Mononuclear cell (primary cell): ENCODE measurements around the gene CNTN2. TPM values are rescaled to one million over a fixed set of nuclear protein-coding genes. Genes with fewer than 3 reads are reported as not detected.

ENCODE experiments used
- H3K27me3 ChIP-seq: 2 replicates; pipeline ENCODE4 v1.6.0; 2011; ENCODE audit warnings: low read length, control low read depth; ENCODE audit not compliant: insufficient read depth
- H3K4me1 ChIP-seq: 2 replicates; pipeline ENCODE4 v1.5.1; 2011; ENCODE audit warnings: mild to moderate bottlenecking, low read length, control low read depth; ENCODE audit not compliant: insufficient read depth
- H3K4me3 ChIP-seq: 2 replicates; pipeline ENCODE4 v1.5.1; 2011; ENCODE audit warnings: mild to moderate bottlenecking, low read length, moderate library complexity
- H3K9me3 ChIP-seq: 2 replicates; pipeline ENCODE4 v1.5.1; 2011; ENCODE audit warnings: low read depth, mild to moderate bottlenecking, control low read depth, low read length
- total RNA-seq: library from RNA; depleted of rRNA; stranded (reverse); fragments of >200 nt; gene quantifications from one replicate; pipeline ENCODE4 v1.2.3, GENCODE V29; 2012

Gene CNTN2
- total RNA-seq, 1 donor: 0.21 TPM

DNA sequence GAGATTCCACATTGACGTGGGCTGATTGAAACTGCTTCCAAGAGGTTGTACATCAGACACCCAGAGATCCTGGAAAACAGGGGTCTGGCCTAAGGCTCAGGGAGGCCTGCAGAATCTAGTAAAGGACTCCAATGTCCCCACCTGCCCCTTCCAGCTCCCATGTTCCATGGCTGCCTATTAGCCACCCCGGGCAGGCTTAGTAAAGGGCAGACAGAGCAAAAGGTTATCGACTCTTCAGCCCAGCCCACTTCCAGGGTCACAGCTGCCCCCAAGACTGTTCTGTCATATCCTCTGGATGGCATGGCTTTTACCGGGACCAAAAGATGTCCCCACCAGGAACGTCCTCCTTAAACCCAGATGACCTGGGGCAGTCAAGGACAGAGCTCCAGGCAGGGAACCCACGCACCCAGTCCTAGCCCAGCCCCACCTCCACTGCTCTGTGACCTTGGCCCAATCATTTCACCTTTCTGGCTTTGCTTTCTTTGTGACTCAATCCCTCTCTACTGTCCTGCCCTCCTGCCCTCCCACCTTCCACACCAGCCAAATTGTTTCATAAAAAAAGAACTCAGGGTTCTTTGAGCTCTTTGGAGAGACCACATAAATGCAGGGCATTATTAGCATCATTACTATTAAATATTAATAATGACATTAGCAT lies 4.8 kb upstream of the CNTN2 start:
- Histone ChIP-seq H3K9me3 (no peaks in the 10 kb centered on the region), H3K27me3 (peaks cover 13% of the 10 kb centered on the region), H3K4me3 (no peak overlapping the region), H3K4me1 (no peaks in the 10 kb centered on the region)

DNA sequence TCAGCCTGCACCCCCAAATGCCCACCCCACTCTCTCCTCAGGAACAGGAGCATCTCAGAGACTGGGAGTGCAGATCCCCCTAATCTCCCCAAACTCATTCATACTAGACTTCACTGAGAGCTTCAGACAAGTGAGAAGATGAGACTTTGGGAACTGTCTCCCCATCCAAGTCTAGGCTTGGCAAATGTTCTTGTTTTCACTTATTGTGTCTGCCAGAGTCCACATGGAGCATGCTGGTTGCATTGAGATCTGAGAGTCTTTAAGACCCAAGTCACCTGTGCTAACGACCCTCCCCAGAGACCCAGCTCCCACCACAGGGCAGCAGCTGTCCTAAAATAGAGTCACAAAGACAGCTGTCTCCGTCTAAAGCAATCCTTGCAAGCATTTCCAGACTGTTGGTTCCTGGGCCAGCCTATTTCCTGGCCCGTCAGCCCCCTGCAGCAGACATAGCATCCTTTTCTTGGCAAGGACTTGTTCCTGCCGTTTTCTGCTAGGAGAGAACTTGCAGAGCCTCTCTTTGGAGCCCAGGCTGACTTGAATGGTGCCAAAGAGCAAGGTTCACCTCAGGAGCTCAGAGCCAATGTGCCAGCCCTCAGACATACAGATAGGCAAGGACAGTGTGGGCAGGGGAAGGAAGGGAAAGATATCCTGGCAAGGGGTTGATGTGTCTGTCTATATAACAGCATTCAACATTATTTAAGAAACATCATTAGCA lies 1.9 kb upstream of the CNTN2 start:
- peaks cover 32% of the 10 kb centered on the region for H3K27me3 ChIP-seq
- H3K4me3 ChIP-seq: no peak overlapping the region
- H3K4me1 ChIP-seq: no peaks in the 10 kb centered on the region
- H3K9me3 ChIP-seq: no peaks in the 10 kb centered on the region

DNA sequence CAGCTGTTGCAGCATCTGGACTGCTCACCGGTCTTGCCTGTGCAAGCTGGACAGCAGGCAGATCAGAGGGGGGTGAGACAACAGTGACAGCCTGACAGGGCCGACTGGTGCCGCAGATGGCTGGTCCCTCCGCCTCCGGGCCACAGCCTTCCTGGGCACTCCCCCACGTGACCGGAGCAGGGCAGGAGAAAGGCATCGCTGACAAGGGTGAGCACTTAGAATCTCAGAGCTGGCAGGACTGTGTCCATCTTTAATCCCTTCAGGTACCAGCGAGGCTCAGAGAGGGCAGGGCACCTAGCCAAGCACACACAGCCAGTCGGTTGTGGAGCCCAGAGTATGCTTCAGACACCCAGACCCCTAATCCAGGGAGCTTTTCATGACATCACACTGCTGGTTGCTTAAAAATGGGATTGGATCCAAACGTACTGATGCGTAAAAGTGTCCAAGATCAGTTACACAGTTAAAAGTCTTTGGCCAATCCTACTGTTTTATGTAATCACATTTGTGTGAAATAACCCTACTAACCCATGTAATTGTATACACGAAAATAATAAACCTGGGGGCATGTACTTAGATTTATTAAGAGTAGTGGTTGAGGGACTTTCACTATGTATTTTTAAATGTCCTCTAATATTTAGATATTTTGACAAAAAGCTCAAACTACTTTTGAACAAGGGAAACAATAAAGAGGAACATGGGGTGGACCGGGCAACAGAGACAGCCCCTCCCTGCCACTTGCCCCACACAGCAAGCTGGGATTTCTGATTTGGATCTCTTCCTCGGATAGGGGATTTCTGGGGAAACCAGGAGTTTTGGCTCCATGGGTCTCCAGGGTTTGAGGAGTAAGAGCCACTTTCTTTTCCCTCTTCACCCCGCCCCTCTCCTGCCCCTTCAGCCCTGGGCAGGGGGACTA lies 758 bp upstream of the CNTN2 start:
- no peak overlapping the region for H3K4me3 ChIP-seq
- no peaks in the 10 kb centered on the region for H3K9me3 ChIP-seq
- H3K27me3 ChIP-seq: peaks cover 32% of the 10 kb centered on the region
- H3K4me1 ChIP-seq: no peaks in the 10 kb centered on the region

DNA sequence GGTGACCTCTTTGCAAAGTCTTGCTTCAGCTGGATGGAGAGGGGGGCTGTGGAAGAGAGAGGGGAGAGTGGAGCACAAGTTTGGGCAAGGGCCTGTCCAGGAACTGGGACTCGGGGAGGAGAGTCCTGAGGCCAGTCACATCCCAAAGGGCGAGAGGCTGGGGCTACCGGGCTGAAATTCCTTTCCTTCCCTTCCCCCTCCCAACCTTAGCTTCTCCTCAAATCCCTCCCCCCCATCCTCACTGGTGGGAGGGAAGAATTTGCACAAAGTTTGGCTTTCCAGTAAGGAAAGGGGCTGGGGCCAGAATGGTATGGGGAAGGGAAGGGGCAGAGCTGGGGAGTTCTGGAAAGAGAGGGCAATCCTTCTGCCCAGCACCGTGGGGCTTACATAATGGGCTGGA lies 854 bp downstream of the CNTN2 start:
- no peaks in the 10 kb centered on the region for H3K9me3 ChIP-seq
- no peaks in the 10 kb centered on the region for H3K4me1 ChIP-seq
- H3K27me3 ChIP-seq: peaks cover 32% of the 10 kb centered on the region
- no peak overlapping the region for H3K4me3 ChIP-seq

DNA sequence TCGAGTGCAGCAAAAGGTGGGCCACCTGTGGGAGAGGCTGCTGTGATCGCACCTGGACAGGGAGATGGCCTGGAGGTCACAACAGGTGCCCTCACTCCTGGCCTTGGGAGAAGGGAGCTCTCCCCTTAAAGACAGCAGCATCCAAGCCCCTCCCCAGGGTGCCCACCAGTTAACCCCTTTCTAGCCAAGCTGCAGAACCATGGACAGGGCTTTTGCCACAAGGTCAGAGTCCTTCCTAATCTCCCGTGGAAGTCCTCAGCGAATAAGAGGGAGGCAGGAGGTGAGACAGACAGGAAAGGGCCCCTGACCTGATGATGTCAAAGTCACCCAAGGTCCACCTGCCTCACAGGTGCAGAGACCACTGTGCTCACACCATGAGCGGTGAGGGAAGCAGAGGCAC lies 1.7 kb downstream of the CNTN2 start:
- no peaks in the 10 kb centered on the region for H3K9me3 ChIP-seq
- H3K4me3 ChIP-seq: no peak overlapping the region
- H3K4me1 ChIP-seq: no peaks in the 10 kb centered on the region
- peaks cover 32% of the 10 kb centered on the region for H3K27me3 ChIP-seq

DNA sequence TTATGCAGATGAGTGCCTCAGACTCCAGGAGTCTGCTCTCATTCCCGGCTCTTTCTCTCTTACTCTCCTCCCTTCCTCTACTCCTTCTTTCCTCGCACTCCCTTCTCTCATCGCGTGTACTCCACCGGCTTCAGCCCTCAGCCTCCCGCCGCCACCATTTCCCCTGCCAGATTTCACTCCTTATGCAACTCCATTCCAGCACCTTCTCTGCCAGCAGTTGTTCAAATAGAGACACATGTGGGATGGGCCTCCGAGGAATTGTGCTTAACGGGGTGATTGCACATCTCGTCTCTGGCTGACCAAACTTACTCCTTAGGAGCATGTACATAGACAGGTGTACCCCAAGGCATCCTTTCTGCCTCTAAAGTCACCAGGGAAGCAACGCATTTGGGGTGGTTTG lies 2.1 kb downstream of the CNTN2 start:
- H3K4me3 ChIP-seq: no peak overlapping the region
- H3K4me1 ChIP-seq: no peaks in the 10 kb centered on the region
- H3K9me3 ChIP-seq: no peaks in the 10 kb centered on the region
- peaks cover 32% of the 10 kb centered on the region for H3K27me3 ChIP-seq

DNA sequence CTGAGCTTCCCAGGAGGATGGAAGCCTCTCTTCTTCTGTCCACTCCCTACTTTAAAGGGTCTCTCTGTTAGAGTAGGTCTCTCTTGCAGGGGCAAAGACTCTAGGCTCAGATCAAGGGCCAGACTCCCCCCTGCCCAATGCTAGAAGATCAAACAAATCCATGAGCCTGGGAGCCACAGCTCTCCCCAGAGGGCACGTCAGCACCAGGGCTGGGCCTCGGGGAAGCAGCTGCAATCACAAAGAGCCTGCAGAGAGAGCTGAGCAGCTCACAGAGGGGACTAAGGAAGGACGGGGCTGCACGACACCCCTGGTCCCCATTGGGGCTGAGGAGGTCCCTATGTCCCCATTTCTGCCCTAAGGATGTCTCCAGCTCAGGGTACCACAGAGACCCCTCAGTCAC lies 3.9 kb downstream of the CNTN2 start:
- Histone ChIP-seq H3K27me3 (peaks cover 29% of the 10 kb centered on the region), H3K9me3 (no peaks in the 10 kb centered on the region), H3K4me1 (no peaks in the 10 kb centered on the region), H3K4me3 (no peak overlapping the region)

DNA sequence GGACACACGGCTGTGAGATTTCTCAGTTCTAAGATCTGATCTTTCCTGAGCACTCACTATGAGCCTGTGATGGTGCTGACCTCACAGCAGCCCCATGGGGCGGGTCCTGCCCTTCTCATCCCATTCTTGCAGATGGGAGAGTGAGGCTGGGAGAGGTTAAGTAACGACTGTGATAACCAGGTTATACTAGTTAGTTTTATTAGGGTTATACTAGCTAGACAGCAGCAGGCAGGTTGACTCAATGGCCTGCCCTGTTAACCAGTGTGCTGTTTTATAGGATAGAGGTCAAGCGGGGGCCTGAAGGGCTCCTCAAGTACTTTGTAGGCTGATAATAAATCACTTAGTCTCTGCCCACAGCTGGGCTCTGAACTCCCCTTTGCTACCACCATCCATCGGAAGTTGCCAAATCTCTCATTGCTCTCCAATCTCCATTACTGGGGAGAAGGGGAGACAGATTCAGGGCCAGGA lies 4.8 kb downstream of the CNTN2 start:
- Histone ChIP-seq H3K9me3 (no peaks in the 10 kb centered on the region), H3K27me3 (peaks cover 20% of the 10 kb centered on the region), H3K4me1 (no peaks in the 10 kb centered on the region), H3K4me3 (no peak overlapping the region)

DNA sequence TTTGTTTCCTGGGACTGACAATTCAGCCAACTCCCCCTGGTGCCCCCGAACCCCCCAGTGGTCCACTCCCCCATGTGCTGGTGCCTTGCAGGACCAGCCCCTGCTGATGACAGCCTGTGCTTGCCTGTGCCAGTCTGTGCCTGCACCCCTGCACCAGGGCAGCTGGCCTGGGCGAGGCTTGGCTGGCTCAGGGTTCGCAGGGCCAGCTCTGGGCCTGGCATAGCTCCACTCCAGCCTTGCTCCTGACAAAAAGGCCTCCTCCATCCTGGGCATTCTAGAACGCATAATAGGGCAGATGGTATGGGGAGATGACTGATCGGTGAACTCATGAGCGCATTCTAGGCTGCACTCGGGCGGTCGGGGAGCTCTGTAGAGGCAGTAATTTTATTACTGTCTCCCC lies 5.4 kb downstream of the CNTN2 start:
- peaks cover 18% of the 10 kb centered on the region for H3K27me3 ChIP-seq
- H3K4me3 ChIP-seq: no peak overlapping the region
- H3K4me1 ChIP-seq: no peaks in the 10 kb centered on the region
- no peaks in the 10 kb centered on the region for H3K9me3 ChIP-seq

DNA sequence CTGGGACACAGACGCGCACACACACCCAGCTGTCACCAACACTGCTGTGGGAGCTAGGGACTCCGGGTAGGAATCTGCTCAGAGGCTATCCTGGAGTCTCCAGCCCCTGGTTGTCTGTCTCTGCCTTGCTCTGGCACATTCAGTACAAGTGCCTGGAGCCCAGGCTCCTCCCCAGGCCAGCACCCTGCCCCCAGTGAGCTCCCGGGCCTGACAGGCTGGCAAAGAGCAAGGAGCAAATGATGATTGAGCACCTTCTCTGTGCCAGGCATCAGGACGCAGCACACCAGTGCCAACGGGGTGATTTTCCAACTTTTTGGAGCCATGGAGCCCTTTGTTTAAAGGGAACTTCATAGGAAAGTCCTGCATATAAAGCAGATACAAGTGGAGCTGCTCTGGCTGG lies 6.5 kb downstream of the CNTN2 start:
- Histone ChIP-seq H3K4me3 (no peak overlapping the region), H3K27me3 (peaks cover 9% of the 10 kb centered on the region), H3K9me3 (no peaks in the 10 kb centered on the region), H3K4me1 (no peaks in the 10 kb centered on the region)

DNA sequence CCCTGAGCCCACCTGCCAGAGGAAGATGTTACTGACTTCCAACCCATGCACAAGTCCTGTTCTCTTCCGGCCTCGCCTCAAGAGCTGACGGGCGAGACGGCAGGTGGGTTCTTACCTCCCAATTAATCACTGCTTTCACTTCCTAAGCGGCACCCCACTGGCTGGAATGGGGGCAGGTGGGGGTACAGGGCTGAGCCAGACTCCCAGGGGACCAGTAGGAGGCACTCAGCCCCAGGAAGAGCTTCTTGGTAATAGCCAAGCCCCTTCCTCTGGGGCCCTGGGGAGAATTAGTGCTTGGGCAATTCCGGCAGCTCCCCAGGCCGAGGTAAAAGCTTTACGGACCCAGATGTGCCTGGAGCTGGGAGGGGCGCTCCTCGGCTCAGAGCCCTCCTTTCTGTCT lies 9.7 kb downstream of the CNTN2 start:
- Histone ChIP-seq H3K9me3 (no peaks in the 10 kb centered on the region), H3K4me1 (no peaks in the 10 kb centered on the region), H3K27me3 (no peaks in the 10 kb centered on the region), H3K4me3 (no peak overlapping the region)

DNA sequence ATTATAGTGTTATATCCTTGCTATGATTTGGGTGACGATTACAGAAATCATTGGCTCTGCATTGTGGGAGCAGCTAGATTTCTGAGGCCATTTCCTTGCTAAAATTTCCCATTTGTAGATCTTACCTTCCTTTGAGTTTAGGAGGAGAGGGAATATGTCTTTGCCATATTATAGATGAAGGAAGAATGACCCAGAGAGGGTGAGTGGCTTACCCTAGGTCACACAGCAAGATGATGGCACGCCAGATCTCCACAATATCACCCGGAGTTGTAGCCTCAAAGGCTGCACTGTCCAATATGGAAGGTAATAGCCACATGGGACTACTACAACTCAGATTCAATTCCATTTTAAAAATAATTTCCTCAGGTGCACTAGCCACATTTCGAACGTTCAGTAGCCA lies 10.3 kb downstream of the CNTN2 start:
- H3K4me1 ChIP-seq: no peaks in the 10 kb centered on the region
- no peaks in the 10 kb centered on the region for H3K9me3 ChIP-seq
- no peaks in the 10 kb centered on the region for H3K27me3 ChIP-seq
- H3K4me3 ChIP-seq: no peak overlapping the region

DNA sequence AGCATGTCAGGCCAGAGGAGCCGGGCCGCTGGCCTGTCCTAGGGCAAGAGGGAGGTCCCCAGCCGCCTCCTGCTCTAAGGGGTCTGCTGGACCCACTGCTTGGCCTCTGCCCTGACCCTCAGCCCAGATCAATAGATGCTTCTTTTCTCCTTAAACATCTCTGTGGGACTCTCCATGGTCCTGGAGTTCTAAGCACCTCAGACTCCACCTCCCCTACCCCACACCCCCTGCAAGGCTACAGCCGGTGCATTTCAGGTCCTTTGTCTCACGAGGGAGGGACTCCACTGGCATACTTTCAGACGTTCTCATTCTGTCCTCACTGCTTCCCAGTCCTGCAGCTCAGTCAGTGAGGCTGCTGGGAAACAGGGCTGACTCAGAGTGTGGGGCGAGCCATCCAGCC lies 11.0 kb downstream of the CNTN2 start:
- H3K27me3 ChIP-seq: no peaks in the 10 kb centered on the region
- H3K4me1 ChIP-seq: no peaks in the 10 kb centered on the region
- no peaks in the 10 kb centered on the region for H3K9me3 ChIP-seq
- no peak overlapping the region for H3K4me3 ChIP-seq

DNA sequence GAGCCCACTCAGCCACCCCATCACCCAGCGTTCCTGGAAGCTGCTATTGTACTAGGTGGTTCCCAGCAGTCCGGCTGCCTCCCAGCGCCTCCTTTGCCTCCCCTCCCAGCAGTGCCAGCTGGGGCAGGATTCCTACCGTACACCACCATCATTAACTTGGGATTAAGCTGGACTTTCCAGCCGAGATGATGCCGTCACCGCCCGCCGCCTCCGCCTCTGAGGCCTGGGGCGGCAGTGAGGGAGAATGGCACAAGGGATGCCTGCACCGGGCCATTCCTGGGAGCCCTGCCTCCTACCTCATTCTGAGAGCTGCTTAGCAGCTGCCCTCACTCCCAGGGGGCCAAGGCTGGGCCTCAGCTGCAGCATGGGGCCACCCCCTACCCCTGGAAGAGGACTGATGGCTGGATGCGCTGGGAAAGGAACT lies 13.2 kb downstream of the CNTN2 start:
- H3K4me3 ChIP-seq: no peak overlapping the region
- H3K9me3 ChIP-seq: no peaks in the 10 kb centered on the region
- no peaks in the 10 kb centered on the region for H3K27me3 ChIP-seq
- H3K4me1 ChIP-seq: no peaks in the 10 kb centered on the region

DNA sequence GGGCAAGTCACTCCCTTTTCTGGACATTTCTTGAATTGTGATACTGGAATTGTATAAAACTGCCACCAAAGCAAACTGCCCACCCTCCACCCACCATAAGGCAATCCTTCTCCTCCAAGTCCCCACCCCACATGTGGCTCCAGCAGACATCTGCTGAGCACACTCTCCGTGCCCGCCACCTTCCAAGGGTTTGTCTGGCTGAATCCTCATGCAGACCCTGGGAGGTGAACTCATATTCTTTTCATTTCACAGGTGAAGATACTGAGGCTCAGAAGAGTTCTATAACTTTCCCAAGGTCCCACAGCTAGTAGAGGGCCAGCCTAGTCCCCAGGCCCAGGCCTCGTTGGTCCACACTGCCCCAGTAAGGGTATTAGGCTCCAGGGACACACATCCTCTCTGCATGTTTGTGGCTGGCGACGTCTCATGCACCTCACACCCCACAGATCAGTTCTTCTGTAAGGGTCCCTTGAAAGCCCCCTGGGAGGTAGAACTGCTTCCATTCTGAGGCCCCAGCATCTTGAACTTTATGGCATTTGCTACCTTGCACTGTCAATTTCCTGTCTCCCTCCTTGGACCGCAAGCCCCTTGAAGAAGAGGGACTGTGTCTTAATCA lies 14.1 kb downstream of the CNTN2 start:
- no peaks in the 10 kb centered on the region for H3K4me1 ChIP-seq
- H3K27me3 ChIP-seq: no peaks in the 10 kb centered on the region
- no peak overlapping the region for H3K4me3 ChIP-seq
- H3K9me3 ChIP-seq: no peaks in the 10 kb centered on the region
